ENCODE results near the gene CSGALNACT2. TPM values are rescaled to one million over a fixed set of nuclear protein-coding genes. Genes with fewer than 3 reads are reported as not detected.
A peak's percentile ranks its signal among the peaks of the same experiment; 100 is the strongest.

The CSGALNACT2 gene
- total and polyA plus RNA-seq, 7 experiments from 2014 or later, result 19.0 to 57.5 (median 50.4) TPM

DNA sequence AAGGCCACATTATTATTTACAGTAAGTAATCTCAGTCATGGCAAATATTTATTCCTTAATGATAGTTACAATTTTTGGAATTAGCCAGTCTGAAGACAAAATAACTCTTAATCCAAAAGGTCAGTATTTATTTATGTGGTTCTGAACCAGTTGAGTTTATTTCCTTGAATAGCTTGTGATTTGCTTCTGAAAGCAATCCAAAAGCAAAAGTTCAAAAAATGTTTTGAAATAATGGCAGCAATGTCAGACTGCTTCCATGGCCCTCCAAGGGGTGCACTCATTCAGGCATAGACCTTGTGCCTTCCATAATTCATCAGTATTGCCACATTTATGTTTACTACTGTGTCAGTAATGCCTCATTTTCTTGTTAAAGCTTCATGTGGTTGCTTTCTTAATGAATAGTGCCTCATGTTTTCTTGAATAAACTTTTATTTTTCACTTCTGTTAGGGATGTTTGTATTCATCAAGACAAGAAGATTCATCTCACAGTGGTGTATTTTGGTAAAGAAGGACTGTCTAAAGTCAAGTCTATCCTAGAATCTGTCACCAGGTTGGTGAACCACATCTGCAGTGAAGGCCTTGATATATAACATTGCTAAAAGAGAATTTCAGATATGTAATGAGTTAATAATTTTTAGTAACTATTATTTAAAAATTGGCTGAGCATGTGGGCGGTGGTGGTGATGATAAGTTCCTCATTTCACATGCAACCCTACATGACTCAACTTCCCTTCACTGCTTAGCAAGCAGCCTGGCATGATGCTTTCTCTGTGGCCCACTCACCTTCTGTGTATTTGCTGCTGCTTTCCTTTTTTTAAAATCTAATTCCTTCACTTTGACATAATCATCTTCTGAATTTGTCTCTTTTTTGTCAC lies 22.0 kb downstream of the CSGALNACT2 start:
- Histone ChIP-seq H3K9me3 (ENCODE audit: control insufficient read depth in 2 of 3, low read length in 3 of 3) (no peaks in the 10 kb centered on the region), H3K27ac (ENCODE audit: low read depth, low read length) (no peak overlapping the region), H3K4me3 (ENCODE audit: low read length) (no peak overlapping the region), H3K4me1 (ENCODE audit: control insufficient read depth in 2 of 2, insufficient read depth in 2 of 2, low read length in 2 of 2) (peaks cover 7 to 9% of the 10 kb centered on the region in 2 donors), H3K27me3 (ENCODE audit: control insufficient read depth in 2 of 2, insufficient read depth in 2 of 2, low read length in 2 of 2) (no peaks in the 10 kb centered on the region), H3K36me3 (ENCODE audit: control insufficient read depth in 2 of 3, insufficient read depth in 3 of 3, low read length in 3 of 3) (peaks cover 3 to 39% (median 11%) of the 10 kb centered on the region in 3 experiments)
- POLR2A ChIA-PET, result interaction anchor here (0.6 to 1.1 kb wide), 2 partner anchors 10 to 376 kb away, joined by 3 to 4 read pairs; no protein-coding TSS in a partner anchor
- H3K4me3 Mint-ChIP-seq, result no peak overlapping the region
- H3K4me1 Mint-ChIP-seq, result peaks cover 34 to 61% (median 56%) of the 10 kb centered on the region in 7 donors
- H3K9me3 Mint-ChIP-seq, result peaks cover 0 to 1% (median 0%) of the 10 kb centered on the region in 11 donors
- H3K27me3 Mint-ChIP-seq, result no peaks in the 10 kb centered on the region
- peaks cover 15 to 49% (median 42%) of the 10 kb centered on the region in 5 donors for H3K36me3 Mint-ChIP-seq
- H3K27ac Mint-ChIP-seq, result peak overlapping the region in 5 of 9 donors; percentile 1 to 63 (median 35)
- DNase-seq (no peak), ATAC-seq (peak; percentile 76)
- CTCF ChIA-PET, result no interaction called here
- intact Hi-C loops (cut with micrococcal nuclease), result loop anchor here in 1 of 2 donors (2.0 kb wide), 1 partner anchor 19 kb away; no protein-coding TSS in a partner anchor

DNA sequence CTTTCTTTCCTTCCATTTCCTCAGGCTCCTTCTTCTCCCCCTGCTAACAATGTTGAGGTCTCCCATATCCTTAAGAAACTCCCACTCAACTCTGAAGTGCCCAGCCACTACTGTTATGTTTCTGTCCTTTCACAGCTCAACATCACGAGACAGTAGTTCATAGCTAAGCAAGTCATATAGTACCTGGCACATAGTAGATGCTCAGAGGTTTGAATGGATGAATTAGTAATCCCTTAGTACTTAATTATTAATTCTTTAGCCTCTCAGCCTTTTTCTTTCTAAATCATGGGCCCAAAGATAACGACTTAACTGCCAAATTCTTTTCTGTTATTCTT lies 22.6 kb downstream of the CSGALNACT2 start:
- H3K27ac ChIP-seq (ENCODE audit: low read depth, low read length), result no peak overlapping the region
- peaks cover 3 to 39% (median 11%) of the 10 kb centered on the region in 3 experiments for H3K36me3 ChIP-seq (ENCODE audit: control insufficient read depth in 2 of 3, insufficient read depth in 3 of 3, low read length in 3 of 3)
- peaks cover 2 to 9% of the 10 kb centered on the region in 2 donors for H3K4me1 ChIP-seq (ENCODE audit: control insufficient read depth in 2 of 2, insufficient read depth in 2 of 2, low read length in 2 of 2)
- H3K9me3 ChIP-seq (ENCODE audit: control insufficient read depth in 2 of 3, low read length in 3 of 3), result no peaks in the 10 kb centered on the region
- no peak for DNase-seq
- CTCF ChIA-PET, result no interaction called here
- peaks cover 15 to 44% (median 40%) of the 10 kb centered on the region in 5 donors for H3K36me3 Mint-ChIP-seq
- peaks cover 0 to 1% (median 0%) of the 10 kb centered on the region in 11 donors for H3K9me3 Mint-ChIP-seq
- H3K4me1 Mint-ChIP-seq, result peaks cover 29 to 56% (median 50%) of the 10 kb centered on the region in 7 donors
- no peak overlapping the region for H3K4me3 ChIP-seq (ENCODE audit: low read length)
- POLR2A ChIA-PET, result interaction anchor here (1.1 kb wide), 1 partner anchor 9 kb away, joined by 4 read pairs; no protein-coding TSS in a partner anchor
- H3K27me3 ChIP-seq (ENCODE audit: control insufficient read depth in 2 of 2, insufficient read depth in 2 of 2, low read length in 2 of 2), result no peaks in the 10 kb centered on the region
- peak; percentile 40 for ATAC-seq
- H3K4me3 Mint-ChIP-seq, result no peak overlapping the region
- peak overlapping the region in 5 of 9 donors; percentile 1 to 63 (median 35) for H3K27ac Mint-ChIP-seq
- intact Hi-C loops (cut with micrococcal nuclease), result loop anchor here in 1 of 2 donors (2.0 kb wide), 1 partner anchor 20 kb away; no protein-coding TSS in a partner anchor
- no peaks in the 10 kb centered on the region for H3K27me3 Mint-ChIP-seq

- peak; percentile 56 for ATAC-seq
- Histone ChIP-seq H3K27me3 (ENCODE audit: control insufficient read depth in 2 of 2, insufficient read depth in 2 of 2, low read length in 2 of 2) (no peaks in the 10 kb centered on the region), H3K4me1 (ENCODE audit: control insufficient read depth in 2 of 2, insufficient read depth in 2 of 2, low read length in 2 of 2) (no peaks in the 10 kb centered on the region), H3K4me3 (ENCODE audit: low read length) (no peak overlapping the region), H3K27ac (ENCODE audit: low read depth, low read length) (no peak overlapping the region), H3K36me3 (ENCODE audit: control insufficient read depth in 2 of 3, insufficient read depth in 3 of 3, low read length in 3 of 3) (peaks cover 3 to 39% (median 11%) of the 10 kb centered on the region in 3 experiments), H3K9me3 (ENCODE audit: control insufficient read depth in 2 of 3, low read length in 3 of 3) (no peaks in the 10 kb centered on the region)
- CTCF ChIA-PET, result no interaction called here
- Mint-ChIP-seq H3K9me3 (peaks cover 0 to 1% (median 0%) of the 10 kb centered on the region in 11 donors), H3K4me1 (peaks cover 17 to 45% (median 34%) of the 10 kb centered on the region in 7 donors), H3K27ac (peak overlapping the region in 2 of 9 donors; percentile 19 to 30), H3K27me3 (no peaks in the 10 kb centered on the region), H3K36me3 (peaks cover 13 to 48% (median 31%) of the 10 kb centered on the region in 5 donors), H3K4me3 (no peak overlapping the region)
- intact Hi-C loops (cut with micrococcal nuclease), result loop anchor here in 1 of 2 donors (1.0 kb wide), 1 partner anchor 22 kb away; no protein-coding TSS in a partner anchor
- DNase-seq, result no peak
- POLR2A ChIA-PET, result interaction anchor here (1.1 kb wide), 1 partner anchor 24 kb away, joined by 3 read pairs; the partner anchor contains the start of gene CSGALNACT2
Observed at GRCh38 chr10:43162604-43163003, 24.4 kb downstream of the CSGALNACT2 start.

DNA sequence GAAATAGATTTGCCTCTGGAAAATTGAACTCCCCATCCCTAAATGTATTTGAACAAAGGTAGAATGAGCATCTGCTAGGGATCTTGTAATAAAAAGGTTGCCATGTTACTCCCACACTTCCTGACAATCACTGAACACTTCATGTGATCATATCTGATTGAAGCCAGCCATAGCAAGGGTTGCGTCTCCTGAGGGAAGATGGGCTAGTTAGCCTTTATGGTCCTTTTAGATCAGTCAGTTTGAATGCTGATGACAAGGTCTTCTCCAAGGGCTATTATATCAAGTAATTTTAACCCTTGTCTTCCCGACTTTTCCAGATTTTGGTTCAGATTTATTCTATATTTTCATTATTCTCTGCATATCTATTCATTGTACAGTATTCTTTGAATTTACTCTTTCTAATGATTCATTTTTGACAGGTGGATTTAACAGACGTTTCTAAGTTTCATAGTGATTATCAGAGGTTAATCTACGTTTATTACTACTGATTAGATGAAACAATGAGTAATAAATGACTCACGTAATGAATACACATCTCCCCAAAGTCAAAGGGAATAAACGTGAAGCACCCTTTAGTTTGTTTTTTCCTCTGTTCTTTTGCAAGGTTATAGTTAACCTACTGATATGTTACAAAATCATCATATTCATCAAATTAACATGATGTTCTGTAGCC lies 28.1 kb downstream of the CSGALNACT2 start:
- Mint-ChIP-seq H3K36me3 (peaks cover 17 to 64% (median 42%) of the 10 kb centered on the region in 5 donors), H3K4me3 (no peak overlapping the region), H3K4me1 (peaks cover 6 to 38% (median 26%) of the 10 kb centered on the region in 7 donors), H3K27ac (peak overlapping the region in 1 of 9 donors; percentile 28), H3K9me3 (peaks cover 0 to 1% (median 0%) of the 10 kb centered on the region in 11 donors), H3K27me3 (no peaks in the 10 kb centered on the region)
- Histone ChIP-seq H3K4me1 (ENCODE audit: control insufficient read depth in 2 of 2, insufficient read depth in 2 of 2, low read length in 2 of 2) (no peaks in the 10 kb centered on the region), H3K36me3 (ENCODE audit: control insufficient read depth in 2 of 3, insufficient read depth in 3 of 3, low read length in 3 of 3) (peaks cover 3 to 43% (median 13%) of the 10 kb centered on the region in 3 experiments), H3K27ac (ENCODE audit: low read depth, low read length) (no peak overlapping the region), H3K9me3 (ENCODE audit: control insufficient read depth in 2 of 3, low read length in 3 of 3) (no peaks in the 10 kb centered on the region), H3K4me3 (ENCODE audit: low read length) (no peak overlapping the region), H3K27me3 (ENCODE audit: control insufficient read depth in 2 of 2, insufficient read depth in 2 of 2, low read length in 2 of 2) (no peaks in the 10 kb centered on the region)
- ChIA-PET POLR2A (interaction anchor here (1.1 kb wide), 1 partner anchor 27 kb away, joined by 3 read pairs; no protein-coding TSS in a partner anchor), CTCF (no interaction called here)
- ATAC-seq (no peak), DNase-seq (no peak)
- intact Hi-C loops (cut with micrococcal nuclease), result no loop called here

DNA sequence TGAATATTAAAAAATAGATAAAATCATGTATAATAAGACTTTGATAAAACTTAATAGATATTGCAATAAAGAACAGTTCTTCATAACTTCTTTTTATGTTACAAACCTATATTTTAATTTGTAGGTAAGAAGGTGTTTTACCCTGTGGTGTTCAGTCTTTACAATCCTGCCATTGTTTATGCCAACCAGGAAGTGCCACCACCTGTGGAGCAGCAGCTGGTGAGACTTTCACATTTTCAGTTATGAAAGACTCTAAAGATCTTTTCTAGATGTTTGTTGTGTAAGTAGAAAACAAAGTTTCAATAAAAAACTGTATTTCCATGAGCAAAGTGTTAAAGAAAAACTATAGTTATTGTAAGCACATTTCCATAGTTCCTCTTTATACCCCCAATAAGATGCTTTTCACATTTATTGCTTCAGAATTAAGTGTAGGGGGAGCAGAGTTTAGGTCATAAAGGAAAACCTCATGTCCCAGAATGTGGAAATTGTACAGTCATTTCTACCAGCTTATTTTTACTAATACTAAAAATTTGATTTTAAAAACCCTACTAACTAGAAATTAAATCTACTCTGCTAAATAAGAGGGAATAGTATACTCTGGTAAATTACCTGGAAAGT lies 28.7 kb downstream of the CSGALNACT2 start:
- Mint-ChIP-seq H3K27me3 (no peaks in the 10 kb centered on the region), H3K9me3 (peaks cover 0 to 1% (median 0%) of the 10 kb centered on the region in 11 donors), H3K36me3 (peaks cover 17 to 64% (median 41%) of the 10 kb centered on the region in 5 donors), H3K27ac (peak overlapping the region in 1 of 9 donors; percentile 59), H3K4me3 (no peak overlapping the region), H3K4me1 (peaks cover 0 to 34% (median 21%) of the 10 kb centered on the region in 7 donors)
- ChIA-PET POLR2A (interaction anchor here (1.1 kb wide), 1 partner anchor 28 kb away, joined by 3 read pairs; no protein-coding TSS in a partner anchor), CTCF (interaction anchor here (0.6 kb wide), 1 partner anchor 296 kb away, joined by 3 read pairs; no protein-coding TSS in a partner anchor)
- intact Hi-C loops (cut with micrococcal nuclease), result no loop called here
- ATAC-seq (no peak), DNase-seq (no peak)
- Histone ChIP-seq H3K4me3 (ENCODE audit: low read length) (no peak overlapping the region), H3K9me3 (ENCODE audit: control insufficient read depth in 2 of 3, low read length in 3 of 3) (no peaks in the 10 kb centered on the region), H3K27ac (ENCODE audit: low read depth, low read length) (no peak overlapping the region), H3K36me3 (ENCODE audit: control insufficient read depth in 2 of 3, insufficient read depth in 3 of 3, low read length in 3 of 3) (peaks cover 2 to 42% (median 7%) of the 10 kb centered on the region in 3 experiments), H3K4me1 (ENCODE audit: control insufficient read depth in 2 of 2, insufficient read depth in 2 of 2, low read length in 2 of 2) (no peaks in the 10 kb centered on the region), H3K27me3 (ENCODE audit: control insufficient read depth in 2 of 2, insufficient read depth in 2 of 2, low read length in 2 of 2) (no peaks in the 10 kb centered on the region)

DNA sequence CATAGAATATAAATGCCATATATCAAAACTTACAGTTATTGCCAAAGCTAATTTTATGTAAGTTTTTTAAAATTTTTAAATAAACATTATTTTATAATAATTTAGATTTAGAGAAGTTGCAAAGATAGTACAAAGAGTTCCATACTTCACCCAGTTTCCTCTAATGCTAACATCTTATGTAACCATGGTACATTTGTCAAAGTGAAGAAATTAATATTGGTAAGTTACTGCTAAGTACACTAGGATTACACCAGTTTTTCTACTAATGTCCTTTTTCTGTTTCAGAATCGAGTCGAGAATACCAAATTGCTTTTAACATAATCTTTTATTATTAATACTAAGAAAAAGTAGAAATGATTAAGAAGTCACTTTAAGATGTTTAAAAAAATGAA lies 29.2 kb downstream of the CSGALNACT2 start:
- Histone ChIP-seq H3K36me3 (ENCODE audit: control insufficient read depth in 2 of 3, insufficient read depth in 3 of 3, low read length in 3 of 3) (peaks cover 0 to 42% (median 7%) of the 10 kb centered on the region in 3 experiments), H3K27me3 (ENCODE audit: control insufficient read depth in 2 of 2, insufficient read depth in 2 of 2, low read length in 2 of 2) (no peaks in the 10 kb centered on the region), H3K9me3 (ENCODE audit: control insufficient read depth in 2 of 3, low read length in 3 of 3) (no peaks in the 10 kb centered on the region), H3K27ac (ENCODE audit: low read depth, low read length) (no peak overlapping the region), H3K4me1 (ENCODE audit: control insufficient read depth in 2 of 2, insufficient read depth in 2 of 2, low read length in 2 of 2) (peaks cover 0 to 3% of the 10 kb centered on the region in 2 donors), H3K4me3 (ENCODE audit: low read length) (no peak overlapping the region)
- no peaks in the 10 kb centered on the region for H3K27me3 Mint-ChIP-seq
- DNase-seq (no peak), ATAC-seq (no peak)
- ChIA-PET CTCF (no interaction called here), POLR2A (interaction anchor here (1.1 kb wide), 1 partner anchor 28 kb away, joined by 3 read pairs; no protein-coding TSS in a partner anchor)
- intact Hi-C loops (cut with micrococcal nuclease), result no loop called here
- no peak overlapping the region for H3K27ac Mint-ChIP-seq
- peaks cover 0 to 1% (median 0%) of the 10 kb centered on the region in 11 donors for H3K9me3 Mint-ChIP-seq
- peaks cover 0 to 37% (median 22%) of the 10 kb centered on the region in 7 donors for H3K4me1 Mint-ChIP-seq
- H3K36me3 Mint-ChIP-seq, result peaks cover 17 to 65% (median 42%) of the 10 kb centered on the region in 5 donors
- H3K4me3 Mint-ChIP-seq, result no peak overlapping the region
